ENCODE data around the gene PRKCA.

DNA sequence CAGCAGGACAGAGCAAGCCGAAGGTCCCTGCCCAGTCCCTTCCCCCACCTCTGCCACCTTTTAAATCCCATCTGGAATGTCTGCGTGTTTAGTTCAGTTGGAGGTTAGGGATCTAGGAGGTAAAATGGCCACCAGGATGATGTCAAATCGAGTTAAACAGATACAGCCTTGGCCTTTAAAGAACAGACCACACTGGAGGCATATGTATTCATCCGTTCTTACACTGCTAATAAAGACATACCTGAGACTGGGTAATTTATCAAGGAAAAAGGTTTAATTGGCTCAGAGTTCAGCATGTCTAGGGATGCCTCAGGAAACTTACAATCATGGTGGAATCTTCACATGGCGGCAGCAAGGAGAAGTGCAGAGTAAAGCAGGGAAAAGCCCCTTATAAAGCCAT, 364.7 kb downstream of the PRKCA start:
- TF ChIP-seq, protein P1, sequence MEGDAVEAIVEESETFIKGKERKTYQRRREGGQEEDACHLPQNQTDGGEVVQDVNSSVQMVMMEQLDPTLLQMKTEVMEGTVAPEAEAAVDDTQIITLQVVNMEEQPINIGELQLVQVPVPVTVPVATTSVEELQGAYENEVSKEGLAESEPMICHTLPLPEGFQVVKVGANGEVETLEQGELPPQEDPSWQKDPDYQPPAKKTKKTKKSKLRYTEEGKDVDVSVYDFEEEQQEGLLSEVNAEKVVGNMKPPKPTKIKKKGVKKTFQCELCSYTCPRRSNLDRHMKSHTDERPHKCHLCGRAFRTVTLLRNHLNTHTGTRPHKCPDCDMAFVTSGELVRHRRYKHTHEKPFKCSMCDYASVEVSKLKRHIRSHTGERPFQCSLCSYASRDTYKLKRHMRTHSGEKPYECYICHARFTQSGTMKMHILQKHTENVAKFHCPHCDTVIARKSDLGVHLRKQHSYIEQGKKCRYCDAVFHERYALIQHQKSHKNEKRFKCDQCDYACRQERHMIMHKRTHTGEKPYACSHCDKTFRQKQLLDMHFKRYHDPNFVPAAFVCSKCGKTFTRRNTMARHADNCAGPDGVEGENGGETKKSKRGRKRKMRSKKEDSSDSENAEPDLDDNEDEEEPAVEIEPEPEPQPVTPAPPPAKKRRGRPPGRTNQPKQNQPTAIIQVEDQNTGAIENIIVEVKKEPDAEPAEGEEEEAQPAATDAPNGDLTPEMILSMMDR (IDR thresholded peaks at IDR 0.05): no peak
- TF ChIP-seq, protein P2, sequence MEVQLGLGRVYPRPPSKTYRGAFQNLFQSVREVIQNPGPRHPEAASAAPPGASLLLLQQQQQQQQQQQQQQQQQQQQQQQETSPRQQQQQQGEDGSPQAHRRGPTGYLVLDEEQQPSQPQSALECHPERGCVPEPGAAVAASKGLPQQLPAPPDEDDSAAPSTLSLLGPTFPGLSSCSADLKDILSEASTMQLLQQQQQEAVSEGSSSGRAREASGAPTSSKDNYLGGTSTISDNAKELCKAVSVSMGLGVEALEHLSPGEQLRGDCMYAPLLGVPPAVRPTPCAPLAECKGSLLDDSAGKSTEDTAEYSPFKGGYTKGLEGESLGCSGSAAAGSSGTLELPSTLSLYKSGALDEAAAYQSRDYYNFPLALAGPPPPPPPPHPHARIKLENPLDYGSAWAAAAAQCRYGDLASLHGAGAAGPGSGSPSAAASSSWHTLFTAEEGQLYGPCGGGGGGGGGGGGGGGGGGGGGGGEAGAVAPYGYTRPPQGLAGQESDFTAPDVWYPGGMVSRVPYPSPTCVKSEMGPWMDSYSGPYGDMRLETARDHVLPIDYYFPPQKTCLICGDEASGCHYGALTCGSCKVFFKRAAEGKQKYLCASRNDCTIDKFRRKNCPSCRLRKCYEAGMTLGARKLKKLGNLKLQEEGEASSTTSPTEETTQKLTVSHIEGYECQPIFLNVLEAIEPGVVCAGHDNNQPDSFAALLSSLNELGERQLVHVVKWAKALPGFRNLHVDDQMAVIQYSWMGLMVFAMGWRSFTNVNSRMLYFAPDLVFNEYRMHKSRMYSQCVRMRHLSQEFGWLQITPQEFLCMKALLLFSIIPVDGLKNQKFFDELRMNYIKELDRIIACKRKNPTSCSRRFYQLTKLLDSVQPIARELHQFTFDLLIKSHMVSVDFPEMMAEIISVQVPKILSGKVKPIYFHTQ (CRISPR knock-in tag; IDR thresholded peaks at IDR 0.05): no peak
- TF ChIP-seq, protein P3, sequence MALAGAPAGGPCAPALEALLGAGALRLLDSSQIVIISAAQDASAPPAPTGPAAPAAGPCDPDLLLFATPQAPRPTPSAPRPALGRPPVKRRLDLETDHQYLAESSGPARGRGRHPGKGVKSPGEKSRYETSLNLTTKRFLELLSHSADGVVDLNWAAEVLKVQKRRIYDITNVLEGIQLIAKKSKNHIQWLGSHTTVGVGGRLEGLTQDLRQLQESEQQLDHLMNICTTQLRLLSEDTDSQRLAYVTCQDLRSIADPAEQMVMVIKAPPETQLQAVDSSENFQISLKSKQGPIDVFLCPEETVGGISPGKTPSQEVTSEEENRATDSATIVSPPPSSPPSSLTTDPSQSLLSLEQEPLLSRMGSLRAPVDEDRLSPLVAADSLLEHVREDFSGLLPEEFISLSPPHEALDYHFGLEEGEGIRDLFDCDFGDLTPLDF (CRISPR knock-in tag; IDR thresholded peaks at IDR 0.05): no peak
- TF ChIP-seq, protein P4, sequence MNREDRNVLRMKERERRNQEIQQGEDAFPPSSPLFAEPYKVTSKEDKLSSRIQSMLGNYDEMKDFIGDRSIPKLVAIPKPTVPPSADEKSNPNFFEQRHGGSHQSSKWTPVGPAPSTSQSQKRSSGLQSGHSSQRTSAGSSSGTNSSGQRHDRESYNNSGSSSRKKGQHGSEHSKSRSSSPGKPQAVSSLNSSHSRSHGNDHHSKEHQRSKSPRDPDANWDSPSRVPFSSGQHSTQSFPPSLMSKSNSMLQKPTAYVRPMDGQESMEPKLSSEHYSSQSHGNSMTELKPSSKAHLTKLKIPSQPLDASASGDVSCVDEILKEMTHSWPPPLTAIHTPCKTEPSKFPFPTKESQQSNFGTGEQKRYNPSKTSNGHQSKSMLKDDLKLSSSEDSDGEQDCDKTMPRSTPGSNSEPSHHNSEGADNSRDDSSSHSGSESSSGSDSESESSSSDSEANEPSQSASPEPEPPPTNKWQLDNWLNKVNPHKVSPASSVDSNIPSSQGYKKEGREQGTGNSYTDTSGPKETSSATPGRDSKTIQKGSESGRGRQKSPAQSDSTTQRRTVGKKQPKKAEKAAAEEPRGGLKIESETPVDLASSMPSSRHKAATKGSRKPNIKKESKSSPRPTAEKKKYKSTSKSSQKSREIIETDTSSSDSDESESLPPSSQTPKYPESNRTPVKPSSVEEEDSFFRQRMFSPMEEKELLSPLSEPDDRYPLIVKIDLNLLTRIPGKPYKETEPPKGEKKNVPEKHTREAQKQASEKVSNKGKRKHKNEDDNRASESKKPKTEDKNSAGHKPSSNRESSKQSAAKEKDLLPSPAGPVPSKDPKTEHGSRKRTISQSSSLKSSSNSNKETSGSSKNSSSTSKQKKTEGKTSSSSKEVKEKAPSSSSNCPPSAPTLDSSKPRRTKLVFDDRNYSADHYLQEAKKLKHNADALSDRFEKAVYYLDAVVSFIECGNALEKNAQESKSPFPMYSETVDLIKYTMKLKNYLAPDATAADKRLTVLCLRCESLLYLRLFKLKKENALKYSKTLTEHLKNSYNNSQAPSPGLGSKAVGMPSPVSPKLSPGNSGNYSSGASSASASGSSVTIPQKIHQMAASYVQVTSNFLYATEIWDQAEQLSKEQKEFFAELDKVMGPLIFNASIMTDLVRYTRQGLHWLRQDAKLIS (CRISPR knock-in tag; IDR thresholded peaks at IDR 0.05; ENCODE audit: borderline replicate concordance): no peak
- TF ChIP-seq, protein P5, sequence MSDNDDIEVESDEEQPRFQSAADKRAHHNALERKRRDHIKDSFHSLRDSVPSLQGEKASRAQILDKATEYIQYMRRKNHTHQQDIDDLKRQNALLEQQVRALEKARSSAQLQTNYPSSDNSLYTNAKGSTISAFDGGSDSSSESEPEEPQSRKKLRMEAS (CRISPR knock-in tag; IDR thresholded peaks at IDR 0.05): no peak

Data from WTC11 (cell line).